HG02571 (cell line): ENCODE measurements around the gene DACT2.
"Not testable (repeated sequence)": the region's sequence is repeated elsewhere in the genome, so short reads cannot be mapped to it uniquely, and the experiment has no call there.

Experiments
- ATAC-seq: cut with Tn5 transposase; IDR thresholded peaks from one replicate; pipeline ENCODE4 v1.9.1; 2021; ENCODE audit warnings: mild to moderate bottlenecking, moderate library complexity; ENCODE audit not compliant: unreplicated experiment

The DACT2 gene

DNA sequence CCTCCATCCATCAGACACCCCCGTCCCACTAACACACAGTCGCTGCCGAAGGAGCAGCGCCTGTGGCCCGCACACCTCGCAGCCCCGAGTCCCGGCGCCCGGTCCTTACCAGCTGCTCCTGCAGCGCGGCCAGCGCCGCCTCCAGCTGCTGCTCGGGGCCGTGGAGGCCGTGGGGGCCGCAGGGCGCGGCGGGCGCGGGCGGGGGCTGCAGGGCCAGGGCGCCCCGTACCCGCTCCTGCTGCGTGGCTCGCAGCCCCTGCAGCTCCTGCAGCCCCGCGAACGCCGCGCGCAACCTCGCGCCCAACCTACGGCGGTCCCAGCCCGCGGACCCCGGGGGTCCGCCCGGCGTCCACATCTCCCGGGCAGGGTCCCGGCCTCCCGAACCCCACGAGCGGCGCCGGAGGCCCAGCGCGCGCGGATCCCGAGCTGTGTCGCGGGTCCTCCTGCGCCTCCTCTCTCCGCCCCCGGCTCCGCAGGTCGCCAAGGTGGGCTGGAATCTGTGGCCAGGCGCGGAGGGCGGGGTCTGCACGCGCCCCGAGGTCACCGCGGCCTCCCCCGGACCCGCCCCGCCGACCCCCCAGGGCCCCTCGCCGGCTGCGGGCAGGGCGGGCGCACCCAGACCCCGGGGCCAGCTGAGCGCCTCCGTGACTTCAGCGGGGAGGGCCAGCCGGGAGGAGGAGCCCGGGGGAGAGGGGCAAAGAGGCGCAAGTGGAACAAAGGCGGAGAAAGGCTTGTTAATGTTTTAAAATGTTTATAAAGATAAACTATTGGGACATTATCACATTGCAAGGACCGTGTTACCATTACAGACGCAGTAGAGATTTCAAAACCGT lies at the start of gene DACT2:
Gene DACT2, minus strand, starts transcription at position 499 of the 833 bp plus-strand sequence. Its CDS starts 144 bp downstream, at position 355.
- no peak for ATAC-seq

DNA sequence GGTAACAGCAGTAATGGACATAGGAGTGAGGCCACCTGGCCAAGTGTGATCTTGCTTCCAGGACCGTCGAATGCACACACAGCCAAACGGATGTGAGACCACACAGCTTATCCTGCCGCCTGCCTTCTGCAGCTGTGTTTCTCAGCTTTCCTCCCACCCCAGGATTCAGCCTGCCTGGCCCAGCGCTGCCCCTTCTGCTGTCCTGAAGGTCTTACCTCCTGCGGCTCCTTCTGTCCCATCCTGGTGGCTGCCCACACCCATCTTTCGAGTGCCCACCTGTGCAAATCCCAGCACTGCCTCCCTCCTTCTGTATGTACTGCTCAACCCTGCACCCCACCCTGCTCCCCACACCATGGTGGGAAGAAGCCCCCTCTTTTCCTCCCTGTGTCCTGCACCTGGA lies 49.4 kb upstream of the DACT2 start:
- ATAC-seq = no peak

DNA sequence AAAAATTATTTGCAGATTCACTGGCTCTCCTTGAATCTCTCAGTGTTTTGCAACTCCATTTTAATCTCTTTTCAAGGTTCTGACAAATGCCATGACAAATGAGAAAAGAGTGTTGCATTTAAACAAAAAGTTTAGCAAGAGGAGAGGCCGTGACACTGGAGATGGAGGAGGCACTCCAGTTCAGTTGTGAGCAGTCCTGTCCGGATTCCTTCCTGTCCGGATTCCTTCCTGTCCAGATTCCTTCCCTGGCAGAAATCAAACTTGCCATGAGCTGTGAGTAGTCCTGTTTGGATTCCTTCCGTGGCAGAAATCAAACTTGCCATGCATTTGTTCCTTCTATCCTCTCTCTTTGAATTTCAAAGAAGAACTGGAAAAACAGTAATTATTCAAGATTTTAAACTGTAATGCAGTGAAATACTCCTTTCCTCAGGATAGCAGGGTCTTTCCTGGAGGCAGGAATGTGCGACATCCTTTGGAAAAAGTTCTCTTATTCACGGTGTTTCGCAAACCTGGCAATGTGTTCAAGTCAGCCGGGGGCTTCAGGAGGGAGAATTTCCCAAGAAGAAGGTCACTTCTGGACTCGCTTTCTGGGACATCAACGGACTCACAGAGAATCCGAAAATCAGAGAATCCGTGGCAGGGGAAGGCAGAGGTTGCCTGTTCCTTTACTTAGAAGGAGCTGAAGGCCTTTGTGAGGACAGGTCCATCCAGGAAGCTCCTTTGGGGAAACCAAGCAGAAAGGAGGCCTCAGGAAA lies 48.7 kb upstream of the DACT2 start:
- ATAC-seq = no peak

- no peak for ATAC-seq
These were observed 47.7 kb upstream of the DACT2 start for GRCh38 chr6:168367285-168367751.

DNA sequence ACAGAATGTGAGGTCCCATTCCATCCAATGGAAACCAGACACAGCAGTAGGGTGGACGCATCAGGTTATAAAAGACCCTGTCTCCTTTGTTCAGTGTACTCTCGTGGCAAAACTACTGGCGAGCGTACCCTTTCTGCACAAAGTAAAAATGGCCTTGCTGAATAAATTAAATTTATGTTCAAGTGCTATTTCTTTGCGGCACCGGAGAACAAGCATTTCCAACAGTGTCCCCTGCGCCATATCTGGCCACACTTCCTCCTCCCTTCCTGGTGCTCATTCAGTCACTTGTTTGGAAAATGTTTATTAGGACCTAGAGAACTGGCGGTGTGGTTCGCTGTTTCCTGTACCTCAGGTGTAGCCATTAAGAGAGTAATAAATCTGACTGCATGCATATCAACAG lies 46.9 kb upstream of the DACT2 start:
- ATAC-seq = no peak

DNA sequence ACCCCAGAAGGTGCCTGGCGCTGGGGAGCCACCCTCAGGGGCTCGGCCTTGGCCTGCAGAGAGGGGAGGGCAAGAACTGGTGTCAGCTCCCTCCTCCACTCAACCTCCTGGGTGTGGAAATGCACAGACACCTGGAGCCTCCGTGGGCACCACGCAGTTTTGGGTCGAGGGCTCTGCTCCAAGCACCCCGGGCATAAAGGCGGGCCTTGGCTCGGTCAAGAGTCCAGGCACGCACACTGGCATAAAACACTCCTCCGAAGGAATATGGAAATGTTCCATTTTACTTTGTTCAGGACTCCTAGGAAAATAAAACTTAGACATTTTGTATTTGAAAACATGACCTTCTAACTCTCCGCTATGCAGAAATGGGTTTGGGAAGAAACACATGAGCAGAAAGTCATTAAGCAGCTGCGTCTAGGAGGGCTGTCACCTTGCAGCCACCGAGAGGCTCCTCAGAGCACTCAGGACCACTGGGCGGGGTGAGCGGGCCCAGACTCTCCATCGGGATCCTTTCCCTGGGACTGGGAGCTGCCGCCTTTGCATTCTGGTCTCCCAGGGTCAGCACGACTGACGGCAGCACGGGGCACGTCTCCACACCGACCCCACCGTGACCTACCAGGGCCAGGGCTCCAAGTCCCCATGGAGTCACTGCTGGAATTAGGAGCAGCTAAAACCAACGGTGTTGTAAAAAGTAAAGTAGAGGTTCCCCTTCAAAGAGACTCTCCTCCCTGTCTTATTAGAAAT lies 46.0 kb upstream of the DACT2 start:
- no peak for ATAC-seq

DNA sequence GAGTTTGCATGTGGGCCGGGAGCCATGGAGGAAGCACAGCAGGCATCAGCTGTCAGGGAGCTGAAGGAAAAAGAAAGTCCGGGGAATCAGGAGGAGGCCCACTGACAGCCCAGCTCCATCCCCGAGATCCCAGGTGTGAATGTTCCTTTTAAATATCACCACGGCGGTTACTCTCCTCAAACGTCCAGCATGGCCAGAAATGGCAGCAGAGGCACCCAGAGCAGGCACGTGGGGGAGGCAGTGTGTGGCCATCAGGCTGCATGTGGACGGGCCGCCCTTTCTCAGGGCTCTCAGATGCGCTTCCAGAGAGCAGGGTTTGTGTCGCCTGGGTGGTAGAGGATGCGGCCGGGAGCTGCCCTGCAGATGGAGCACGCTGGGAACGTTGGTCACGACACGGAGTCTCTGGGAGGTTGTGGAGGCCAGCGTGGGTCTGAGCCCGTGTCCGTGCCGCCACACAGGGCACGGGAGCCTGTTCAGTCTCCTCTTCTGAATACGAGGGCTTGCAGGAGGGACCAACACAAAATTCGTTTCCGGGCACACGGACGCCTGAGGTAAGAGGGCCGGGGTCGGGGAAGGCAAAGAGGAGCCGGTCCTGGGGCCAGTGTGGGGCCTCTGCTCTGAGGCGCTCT lies 45.3 kb upstream of the DACT2 start:
- ATAC-seq = no peak

- no peak for ATAC-seq
These were observed 44.5 kb upstream of the DACT2 start for GRCh38 chr6:168363811-168364792.

DNA sequence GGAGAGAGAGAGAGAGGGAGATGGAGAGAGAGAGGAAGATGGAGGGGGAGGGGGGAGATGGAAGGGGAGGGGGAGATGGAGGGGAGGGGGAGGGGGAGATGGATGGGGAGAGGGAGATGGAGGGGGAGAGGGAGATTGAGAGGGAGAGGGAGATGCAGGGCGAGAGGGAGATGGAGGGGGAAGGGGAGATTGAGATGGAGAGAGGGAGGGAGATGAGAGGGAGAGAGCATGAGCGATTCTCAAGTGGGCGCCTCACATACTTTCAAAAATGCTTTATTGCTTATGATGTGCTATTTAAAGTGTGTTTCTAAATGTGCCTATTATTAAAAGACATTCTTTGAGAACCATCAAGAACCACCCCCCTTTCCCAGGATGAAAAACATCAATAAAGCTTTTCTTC lies 43.7 kb upstream of the DACT2 start:
- no peak for ATAC-seq

- no peak for ATAC-seq
These were observed 42.9 kb upstream of the DACT2 start for GRCh38 chr6:168362276-168362990.

DNA sequence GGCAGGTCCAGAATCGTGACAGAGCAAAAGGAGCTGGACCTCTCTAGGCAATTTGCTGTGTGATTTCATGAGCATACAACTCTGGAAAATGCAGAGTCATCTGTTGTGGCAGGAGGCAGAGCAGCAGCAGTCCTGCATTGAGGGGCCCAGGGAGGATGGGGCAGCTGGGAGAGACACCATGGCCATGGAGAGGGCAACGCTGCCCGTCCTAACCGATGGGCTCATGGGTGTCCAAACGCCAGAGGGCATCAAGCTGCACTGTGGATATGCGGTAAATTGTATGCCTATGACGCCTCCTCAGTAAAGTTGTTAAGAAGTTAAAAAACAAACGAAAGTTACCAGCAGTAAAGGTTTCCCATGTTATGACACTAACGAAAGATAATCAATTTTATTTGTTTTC lies 42.2 kb upstream of the DACT2 start:
- ATAC-seq = no peak

DNA sequence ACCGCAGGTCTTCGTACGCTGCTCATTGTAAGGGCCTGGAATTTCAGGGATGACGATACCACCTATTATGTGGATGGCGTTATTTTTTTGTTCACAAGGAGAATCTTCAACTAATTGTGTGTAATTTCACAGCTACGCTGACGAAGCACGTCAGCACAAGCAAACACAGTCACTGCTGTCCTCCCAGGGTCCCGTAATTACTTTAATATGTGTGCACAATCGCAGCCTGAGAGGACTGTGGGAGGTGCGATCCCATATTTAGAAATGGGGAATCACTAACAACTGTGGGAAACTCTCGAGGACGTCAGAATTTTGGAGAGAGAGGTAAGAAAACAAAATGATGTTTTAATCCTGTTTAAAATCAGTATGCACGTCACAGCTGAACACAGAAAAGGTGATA lies 40.2 kb upstream of the DACT2 start:
- ATAC-seq = no peak

- ATAC-seq = no peak
These were observed 39.4 kb upstream of the DACT2 start for GRCh38 chr6:168358842-168359420.

GRCh38 chr6:168356872-168357271 lies 37.3 kb upstream of the DACT2 start:
- ATAC-seq = not testable (repeated sequence)

- ATAC-seq = no peak
These were observed 36.3 kb upstream of the DACT2 start for GRCh38 chr6:168355716-168356522.

- no peak for ATAC-seq
These were observed 34.8 kb upstream of the DACT2 start for GRCh38 chr6:168354338-168354737.

GRCh38 chr6:168353041-168353440 lies 33.5 kb upstream of the DACT2 start:
- ATAC-seq = no peak

DNA sequence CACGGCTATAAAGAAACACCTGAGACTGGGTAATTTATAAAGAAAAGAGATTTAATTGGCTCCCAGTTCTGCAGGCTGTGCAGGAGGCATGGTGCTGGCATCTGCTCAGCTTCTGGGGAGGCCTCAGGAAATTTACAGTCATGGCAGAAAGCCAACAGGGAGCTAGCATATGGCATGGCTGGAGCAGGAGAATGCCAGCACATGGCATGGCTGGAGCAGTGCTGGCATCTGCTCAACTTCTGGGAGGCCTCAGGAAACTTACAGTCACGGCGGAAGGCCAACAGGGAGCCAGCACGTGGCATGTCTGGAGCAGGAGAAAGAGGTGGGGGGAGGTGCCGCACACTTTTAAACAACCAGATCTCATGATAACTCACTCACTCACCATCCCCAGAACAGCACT lies 32.5 kb upstream of the DACT2 start:
- no peak for ATAC-seq
